Hematopoietic multipotent progenitor cell treated with erythropoietin and hydrocortisone succinate and interleukin-3 and kit ligand, for 17 days (in vitro differentiated cells): ENCODE results near the gene COPB2.
"Not testable (repeated sequence)": the region's sequence is repeated elsewhere in the genome, so short reads cannot be mapped to it uniquely, and the experiment has no call there.

ENCODE experiments used
- DNase-seq: peaks from one replicate; pipeline ENCODE4 v3.0.0-alpha.2; 2015; ENCODE audit warnings: low spot score

COPB2 gene

DNA sequence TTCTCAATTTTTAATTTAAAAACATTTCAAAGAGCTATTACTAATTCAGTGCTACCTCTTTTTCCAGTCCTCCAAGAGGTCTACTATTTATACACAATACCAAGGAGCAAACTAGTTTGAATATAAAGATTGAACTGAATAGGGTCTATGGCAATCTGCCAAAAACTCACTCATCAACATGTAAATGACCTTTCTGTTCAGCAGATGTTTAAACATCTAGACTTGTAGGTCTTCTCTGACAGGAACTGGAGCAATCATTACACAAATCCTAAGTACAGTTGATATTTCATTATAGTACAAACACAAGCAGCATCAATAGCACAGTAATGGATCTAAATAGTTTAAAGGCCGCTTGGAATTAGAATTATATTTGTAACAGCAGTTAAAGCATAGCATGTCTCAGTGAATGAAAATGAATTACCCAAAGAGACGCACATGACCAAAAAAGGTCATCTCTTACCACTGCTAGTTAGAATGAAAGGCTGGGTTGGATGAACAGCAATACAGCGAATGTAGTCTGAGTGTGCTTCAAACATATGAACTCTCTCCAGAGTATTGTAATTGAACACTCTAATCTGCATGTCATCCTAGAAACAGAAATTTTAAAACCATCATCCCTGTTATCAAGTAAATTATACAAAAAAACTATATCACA is 10.7 kb downstream of the COPB2 start:
- DNase-seq, result no peak

DNA sequence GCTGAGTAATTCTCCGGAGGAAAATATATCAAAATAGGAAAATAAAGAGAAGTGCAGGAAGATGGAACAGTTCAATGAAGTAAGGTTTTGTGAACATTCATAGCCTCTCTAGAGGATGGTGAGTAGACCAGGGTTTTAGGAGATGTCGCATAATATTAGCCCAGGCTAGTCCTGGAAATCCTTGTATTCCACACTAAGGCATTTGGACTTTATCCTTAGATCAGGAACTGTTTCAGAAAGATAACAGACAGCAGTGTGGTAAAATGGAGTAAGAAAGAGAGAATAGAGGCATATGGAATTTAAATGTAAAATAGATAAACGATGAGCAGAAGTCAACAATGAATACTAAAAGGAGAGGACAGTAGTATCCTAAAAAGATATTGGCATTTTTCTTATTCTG is 12.1 kb downstream of the COPB2 start:
- DNase-seq, result no peak

DNA sequence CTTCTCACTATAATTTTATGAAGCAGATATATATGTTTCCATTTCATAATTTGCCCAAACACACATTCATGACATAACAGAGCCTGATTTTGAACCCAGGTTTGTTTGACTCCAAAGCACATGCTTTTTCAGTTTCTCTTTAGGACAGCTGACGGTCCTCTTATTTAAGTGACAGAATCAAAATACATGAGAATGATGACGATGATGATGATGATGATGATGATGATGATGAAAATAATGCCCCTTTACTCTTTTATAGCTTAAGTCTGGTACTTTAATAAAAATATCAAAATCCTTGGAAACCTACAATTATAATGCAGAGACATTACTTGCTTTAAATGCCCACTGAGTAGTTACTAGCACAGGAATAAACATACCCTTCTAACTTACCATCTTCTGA is 15.3 kb downstream of the COPB2 start:
- DNase-seq, result no peak

DNA sequence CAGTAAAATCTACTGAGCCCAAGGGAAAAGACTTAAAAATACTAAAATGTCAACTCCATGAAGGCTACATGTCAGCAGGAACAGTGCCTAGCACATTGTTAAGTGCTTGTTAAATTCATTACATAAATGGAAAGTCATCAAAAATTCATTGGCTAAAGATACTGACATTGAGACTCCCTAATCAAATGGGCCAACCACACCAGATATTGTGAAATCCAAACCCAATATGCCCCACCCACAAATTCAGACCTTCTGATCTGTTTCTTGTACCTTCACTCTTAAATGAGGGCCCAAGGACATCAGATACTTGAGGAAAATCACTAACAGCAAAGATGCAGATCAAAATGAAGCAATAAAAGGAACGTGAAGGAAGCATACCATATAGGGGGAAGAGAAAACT is 24.9 kb downstream of the COPB2 start:
- DNase-seq, result no peak

DNA sequence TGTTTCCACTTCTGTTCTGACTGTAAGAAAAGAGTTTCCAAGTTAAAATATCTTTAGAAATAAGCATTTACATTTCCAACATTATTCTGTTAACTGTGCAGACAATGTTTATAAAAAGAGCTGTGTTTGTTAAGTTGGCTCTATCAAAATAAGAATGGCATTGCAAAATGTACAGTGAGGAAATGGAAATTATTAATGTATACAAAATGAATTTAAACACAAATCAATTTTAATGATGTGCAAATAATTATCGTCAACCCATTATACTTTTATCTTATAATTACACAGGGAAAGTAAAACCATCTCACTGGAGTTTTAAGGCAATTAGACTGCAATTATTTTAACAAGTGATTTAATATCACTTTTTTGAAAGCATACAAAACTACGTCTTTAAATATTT is 28.2 kb downstream of the COPB2 start:
- DNase-seq, result no peak

DNA sequence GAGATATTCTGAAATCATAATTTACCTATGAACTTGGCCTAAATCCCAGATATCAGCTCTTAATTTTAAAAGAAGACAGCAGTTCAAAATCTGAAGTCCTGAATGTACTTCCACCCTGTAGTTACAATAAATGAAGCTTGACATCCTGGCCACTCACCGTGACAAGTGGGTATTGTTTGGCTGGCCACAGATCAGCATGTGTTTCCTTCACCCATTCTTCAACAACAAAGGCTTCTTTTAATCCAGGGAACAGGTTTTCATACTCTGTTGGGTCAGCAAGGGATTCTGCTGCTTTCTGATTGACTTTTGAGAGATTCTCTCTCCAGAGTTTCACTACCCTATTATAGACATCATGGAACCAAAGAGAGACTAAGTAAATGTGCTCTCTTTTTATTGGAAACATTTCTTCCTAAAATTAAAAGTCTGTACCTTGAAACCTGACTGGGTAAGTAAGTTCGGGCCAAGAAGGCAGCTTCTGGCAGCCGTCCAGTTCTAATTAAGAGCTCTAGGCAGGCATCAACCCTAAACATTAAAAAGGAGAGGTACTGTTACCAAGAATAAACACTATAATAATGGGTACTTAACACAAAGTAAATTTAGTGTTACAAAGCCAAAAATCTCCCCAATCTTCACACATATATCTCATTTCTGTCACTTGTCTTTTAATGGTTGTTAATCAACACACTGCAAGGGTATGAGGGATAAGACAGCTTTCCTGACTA is 30.4 kb downstream of the COPB2 start:
- no peak for DNase-seq

DNA sequence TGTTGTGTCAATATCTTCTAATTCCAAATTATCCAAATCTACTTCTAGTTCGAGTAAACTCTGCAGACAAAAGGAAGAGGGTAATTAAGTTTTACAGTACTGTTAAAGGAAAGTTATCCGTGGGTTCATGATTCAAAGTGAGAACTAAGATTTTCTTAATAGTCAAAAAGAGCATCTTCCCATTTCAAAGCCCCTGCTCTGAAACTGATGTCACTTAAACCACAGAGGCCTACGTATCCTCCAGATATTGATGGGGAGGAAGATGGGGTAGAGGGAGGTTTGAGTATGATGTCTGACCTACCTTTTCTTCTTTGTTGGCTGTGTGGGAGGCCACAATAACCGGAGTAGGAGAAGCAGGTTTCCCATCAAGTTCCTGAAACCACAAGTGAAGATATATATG is 31.5 kb downstream of the COPB2 start:
- no peak for DNase-seq

DNA sequence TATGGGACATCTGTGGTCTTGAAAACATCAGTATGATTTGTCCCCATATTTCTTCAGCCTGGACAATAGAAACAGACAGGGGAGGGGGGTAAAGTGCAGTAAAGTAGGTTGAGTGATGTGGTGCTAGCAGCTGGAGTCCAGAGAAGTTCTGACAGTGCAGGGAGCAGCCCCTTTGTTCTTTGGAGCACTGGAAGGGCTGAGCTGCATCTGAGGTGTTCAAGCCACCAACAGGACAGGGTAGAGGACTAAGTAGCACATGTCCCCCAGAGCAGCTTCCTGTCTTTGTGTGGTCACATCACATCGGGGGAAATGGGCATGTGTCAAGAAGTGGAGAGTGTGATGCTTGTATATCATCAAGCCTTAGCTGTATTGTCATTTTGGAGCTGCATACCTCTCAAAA is 33.6 kb downstream of the COPB2 start:
- no peak for DNase-seq

DNA sequence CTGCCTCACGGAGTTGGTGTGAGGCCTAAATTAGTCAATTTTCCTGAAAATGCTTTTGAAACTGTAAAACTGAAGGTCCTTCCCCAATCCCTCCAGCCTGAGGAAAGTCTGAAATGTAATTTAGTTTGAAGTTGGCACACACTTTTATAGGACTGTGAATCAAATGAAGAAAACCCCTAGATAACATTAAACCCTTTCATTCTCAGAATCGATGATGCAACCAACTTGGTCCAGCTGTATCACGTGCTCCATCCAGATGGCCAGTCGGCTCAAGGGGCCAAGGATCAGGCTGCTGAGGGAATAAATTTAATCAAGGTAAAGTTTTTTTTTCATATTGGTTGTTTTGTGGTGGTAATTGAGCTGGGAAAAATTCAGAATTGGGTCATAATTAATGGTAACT is 34.0 kb downstream of the COPB2 start:
- DNase-seq, result no peak

DNA sequence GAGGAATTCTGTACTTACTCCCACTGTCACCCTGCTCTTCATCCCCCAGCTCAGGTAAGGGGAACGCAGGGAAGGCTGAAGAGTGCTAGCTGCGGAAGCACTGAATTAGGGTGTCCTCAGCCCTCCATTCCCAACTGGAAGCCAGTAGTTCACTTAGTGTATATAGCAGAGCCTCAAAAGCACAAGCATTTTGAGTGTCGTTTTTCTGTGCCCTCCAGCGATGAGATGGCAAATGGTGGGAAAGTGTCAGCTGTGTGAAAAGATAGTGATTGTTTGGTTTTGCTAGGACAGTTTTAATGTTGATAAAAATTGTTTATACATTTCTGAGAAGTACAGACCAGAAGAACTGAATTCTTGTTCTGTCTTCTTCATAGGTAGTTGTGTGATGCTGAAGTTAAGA is 34.8 kb downstream of the COPB2 start:
- DNase-seq, result no peak

DNA sequence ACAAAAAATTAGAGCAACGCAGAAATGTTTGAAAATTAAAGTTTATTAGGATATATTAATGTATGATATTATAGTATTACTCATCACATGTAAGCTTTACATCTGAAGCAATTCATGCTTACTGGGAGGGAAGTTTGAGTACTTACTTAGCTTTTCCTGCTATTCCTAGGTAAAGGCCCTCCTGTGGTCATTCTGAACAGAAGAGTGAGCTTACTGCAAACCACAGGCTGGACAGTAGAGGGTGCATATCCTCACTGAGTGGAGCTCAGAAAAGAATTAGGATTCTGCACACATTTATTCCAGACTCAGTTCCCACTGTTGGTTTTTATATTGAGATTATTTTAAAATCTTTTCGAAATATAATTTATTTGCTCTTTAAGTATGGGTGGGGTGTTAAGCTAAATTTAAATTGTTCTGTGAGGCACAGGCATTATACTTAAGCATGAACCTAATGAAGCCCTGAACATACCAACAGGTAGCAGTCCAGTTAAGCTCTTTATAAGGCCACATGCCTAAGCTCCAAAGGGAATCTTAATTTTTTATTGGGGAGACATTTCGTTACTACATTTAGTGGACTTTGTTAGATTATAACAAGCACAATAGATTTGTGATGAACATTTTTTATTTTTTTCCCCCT is 35.4 kb downstream of the COPB2 start:
- DNase-seq, result peak; percentile 54

DNA sequence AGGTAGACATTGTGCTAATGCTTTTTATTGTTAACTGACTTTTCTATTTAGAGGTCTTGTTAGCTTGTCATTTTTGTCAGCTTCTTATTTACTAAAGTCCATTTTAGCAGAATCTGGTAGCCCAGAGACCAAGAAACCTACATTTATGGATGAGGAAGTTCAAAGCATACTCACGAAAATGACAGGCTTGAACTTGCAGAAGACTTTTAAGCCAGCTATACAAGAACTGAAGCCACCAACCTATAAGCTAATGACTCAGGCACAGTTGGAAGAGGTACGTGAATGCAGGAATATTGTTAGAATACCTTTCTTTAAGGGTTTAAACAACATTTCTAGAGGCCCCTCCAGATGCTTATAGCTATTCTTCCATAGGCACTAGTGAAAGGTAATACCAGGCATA is 42.7 kb downstream of the COPB2 start:
- DNase-seq, result no peak

DNA sequence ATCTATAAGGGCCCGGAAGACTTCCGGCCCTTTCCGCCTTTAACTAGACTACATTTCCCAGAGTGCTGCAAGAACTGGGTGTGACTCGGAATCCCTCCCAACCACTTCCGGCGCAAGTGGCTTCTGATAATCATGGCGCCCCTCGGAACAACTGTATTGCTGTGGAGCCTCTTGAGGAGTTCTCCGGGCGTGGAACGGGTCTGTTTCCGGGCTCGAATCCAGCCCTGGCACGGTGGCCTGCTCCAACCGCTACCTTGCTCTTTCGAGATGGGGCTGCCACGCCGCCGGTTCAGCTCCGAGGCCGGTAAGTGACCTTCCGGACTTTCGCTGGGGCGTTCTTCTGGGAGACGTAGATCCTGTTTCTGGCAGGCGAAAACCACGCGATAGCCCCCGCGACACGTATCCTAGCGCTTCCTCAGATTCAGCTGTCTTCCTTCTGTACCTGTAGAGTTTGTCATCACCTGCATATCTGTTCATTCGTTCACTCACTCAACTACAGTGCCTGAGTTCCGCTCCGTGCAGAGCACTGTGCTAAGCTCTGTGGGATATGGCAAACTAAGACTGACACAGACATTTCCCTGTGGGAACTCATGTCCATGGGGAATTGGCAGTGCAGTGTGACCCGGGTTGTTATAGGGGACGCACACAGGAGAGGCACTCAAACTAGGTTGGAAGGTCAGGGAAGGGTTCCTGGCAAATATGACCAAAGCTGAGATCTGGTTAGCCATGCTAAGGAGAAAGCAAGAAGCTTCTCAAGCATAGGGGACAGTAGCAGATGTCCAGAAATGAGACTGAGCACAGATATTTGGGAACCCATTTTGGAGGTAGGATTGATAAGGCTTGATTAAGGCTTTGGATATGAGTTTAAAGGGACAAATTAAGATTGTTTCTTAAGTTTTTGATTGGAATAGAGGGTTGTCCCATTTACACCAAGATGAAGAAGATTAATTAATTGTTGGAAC is 45.3 kb downstream of the COPB2 start, which contains the start of gene MRPS22:
TSS of gene MRPS22 (plus strand) at position 126 of the 962 bp plus-strand sequence. CDS start at position 133, 7 bp downstream.
- DNase-seq, result peak; percentile 81

DNA sequence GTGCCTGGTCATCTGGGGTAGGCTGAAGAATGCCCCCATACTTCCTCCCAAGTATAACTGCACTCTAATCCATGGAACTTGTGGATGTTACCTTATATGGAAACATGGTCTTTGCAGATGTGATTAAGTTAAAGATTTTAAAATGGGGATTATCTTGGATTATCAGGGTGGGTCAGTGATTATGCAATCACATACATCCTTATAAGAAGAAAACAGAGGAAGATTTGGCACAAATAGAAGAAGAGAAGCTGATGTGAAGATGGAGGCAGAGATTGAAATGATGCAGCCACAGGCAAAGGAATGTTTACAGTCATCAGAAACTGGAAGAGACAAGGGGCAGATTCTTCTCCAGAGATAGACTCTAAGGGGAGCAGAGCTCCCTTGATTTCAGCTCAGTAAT is 47.4 kb downstream of the COPB2 start:
- no peak for DNase-seq

DNA sequence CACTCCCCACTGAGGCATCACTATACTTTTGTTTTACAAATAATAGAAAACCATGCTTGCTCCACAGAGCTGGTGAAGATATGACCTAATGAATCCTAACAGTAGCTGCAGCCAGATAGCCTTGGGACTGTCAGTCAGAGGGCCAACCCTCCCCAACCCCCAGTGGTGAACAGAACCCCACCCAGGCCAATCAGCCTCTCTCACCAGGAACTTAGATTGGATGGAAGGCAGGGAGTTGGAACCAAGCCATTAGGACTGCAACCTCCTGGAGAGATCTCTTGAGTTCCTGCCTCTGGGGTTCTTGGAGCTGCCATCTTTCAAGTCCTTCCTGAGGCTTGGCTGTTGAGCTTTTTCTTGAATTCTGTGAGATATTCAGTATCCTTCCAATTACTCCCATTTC is 48.7 kb downstream of the COPB2 start:
- no peak for DNase-seq

DNA sequence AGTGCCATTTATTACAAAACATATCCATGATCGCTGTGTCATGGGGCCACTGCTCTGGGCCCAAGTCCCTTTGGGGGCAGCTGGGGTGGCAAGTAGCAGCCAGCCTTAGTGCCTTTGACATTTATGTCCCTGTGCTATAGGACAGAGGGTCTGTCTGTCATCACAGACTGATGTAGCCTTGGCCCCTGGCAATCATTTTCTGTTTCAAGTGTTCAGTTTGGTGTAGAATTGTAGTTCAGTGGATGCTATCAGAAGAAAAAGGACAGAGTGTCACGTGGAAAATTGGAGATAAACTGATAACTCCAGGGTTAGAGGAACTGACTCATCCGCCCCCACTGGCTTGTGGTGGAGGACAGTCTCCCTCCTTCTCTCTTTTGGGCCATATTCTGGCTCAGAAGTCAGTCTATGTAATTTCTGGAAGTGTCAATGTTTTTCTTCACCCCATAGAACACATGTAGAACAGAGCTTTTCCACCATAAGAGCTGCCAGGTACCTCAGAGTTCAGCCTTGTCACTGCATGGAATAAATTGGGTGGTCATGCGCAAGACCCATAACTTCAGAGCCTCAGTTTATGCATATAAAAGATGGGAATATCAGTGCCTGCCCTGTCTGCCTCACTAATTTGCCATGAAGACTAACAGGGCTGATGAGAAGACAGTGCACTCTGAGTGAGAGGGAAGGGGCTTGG is 50.1 kb downstream of the COPB2 start:
- no peak for DNase-seq

DNA sequence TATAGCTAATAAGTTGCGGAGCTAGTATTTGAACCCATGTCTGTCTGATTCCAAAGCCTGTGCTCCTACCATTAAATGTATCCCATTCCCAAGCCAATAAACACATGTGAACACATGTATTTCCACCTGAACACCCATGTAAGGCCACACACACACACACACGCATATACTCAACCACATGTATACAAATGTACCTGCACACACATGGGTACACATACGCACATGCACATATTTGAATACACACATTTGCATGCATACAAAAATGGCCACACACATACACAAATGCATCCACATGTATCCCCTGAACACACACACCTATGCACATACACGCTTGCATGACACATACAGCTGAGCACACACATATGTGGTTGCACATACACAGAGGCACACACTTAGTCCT is 51.0 kb downstream of the COPB2 start:
- no peak for DNase-seq

DNA sequence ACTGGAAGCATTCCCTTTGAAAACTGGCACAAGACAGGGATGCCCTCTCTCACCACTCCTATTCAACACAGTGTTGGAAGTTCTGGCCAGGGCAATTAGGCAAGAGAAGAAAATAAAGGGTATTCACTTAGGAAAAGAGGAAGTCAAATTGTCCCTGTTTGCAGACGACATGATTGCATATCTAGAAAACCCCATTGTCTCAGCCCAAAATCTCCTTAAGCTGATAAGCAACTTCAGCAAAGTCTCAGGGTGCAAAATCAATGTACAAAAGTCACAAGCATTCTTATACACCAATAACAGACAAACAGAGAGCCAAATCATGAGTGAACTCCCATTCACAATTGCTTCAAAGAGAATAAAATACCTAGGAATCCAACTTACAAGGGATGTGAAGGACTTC is 54.8 kb downstream of the COPB2 start:
- not testable (repeated sequence) for DNase-seq

DNA sequence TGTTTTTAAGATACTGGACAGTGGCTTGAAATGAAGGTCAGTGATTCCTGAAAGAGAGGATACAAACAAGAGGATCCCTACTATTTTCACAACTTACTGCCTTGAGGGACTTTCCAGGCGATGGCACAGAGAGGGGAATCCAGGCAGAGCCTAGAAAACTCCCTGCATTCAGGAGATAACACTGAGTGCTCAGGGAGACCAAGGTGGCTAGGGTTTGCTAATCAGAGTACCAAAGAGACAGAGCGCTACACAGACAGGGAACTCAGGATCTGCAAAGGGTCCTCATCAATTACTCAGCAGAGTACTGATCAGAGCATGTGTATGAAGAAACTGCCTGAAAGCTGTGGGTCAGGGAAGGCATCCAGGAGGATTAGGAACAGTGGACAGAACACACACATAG is 57.4 kb downstream of the COPB2 start:
- DNase-seq, result no peak

DNA sequence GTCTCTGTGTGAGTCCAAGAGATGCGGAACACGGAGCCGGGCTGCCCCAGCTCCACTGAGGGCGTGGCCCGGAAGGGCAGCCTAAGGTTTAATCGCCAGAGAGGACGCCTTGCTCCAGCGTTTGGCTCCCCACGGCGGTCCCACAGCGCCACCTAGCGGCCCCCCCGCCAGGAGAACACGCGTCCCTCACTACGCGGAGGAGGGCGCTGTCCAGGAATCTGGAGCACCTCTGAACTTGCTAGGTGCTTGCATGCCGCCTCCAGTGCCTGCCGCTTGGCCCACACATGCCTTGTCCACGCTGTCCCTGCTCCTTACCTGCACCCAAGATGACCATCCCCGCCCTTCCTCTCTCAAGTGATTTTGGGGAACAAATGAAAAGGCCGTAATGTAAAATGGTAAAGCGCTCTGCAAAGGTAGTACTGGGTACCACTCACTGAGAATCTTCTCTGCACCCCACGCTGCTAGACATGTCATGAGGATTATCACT is 60.0 kb downstream of the COPB2 start:
- DNase-seq, result peak; percentile 82

DNA sequence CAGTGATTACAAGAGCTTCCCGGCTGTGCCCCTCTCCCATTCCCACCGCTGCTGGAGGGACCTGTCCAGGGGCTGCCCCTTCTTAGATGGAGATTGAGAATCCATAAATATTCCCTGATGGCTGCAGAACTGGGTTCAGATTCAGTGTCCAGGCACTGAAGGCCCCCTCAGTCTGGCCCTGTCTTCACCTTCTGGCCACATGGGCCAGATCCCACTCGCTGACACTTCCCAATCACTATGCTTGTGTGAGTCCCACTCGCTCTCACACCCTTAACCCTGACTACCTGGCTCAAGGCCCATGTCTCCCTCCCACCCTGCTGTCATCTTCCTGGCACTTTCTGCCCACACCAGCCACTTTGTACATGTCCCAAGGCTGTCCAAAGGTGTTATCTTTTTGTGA is 61.1 kb downstream of the COPB2 start:
- no peak for DNase-seq

DNA sequence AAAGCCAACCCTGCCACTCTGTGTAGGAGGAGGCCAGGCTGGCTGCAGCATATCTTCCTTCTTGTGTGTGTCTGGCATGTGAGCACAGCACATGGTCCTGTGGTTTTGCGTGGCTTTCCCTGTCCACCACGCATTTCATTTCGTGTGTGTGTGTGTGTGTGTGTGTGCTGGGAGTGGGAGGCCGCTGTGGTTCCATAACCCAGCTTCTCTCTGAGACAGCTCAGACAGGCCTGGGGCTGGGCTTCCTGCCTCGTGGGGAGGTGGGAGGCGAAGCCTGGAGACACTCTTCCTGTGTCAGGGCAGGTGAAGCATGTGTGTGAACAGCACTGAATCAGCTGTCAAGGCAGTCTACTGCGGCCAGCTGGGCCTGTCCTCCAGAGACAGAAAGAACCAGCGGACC is 61.6 kb downstream of the COPB2 start:
- DNase-seq, result no peak
